HG03039 (cell line): ENCODE measurements around the gene MOV10.
"Not testable (repeated sequence)": the region's sequence is repeated elsewhere in the genome, so short reads cannot be mapped to it uniquely, and the experiment has no call there.

Experiments used
- ATAC-seq: cut with Tn5 transposase; IDR thresholded peaks from one replicate; pipeline ENCODE4 v1.9.1; 2021; ENCODE audit warnings: mild to moderate bottlenecking, moderate library complexity; ENCODE audit not compliant: unreplicated experiment

MOV10 gene

GRCh38 chr1:112729011-112729410 is 54.6 kb downstream of the MOV10 start:
- not testable (repeated sequence) for ATAC-seq

GRCh38 chr1:112729909-112730308 is 55.5 kb downstream of the MOV10 start:
- ATAC-seq: no peak

- ATAC-seq: no peak
These were observed 57.0 kb downstream of the MOV10 start for GRCh38 chr1:112731451-112731850.

- ATAC-seq: no peak
These were observed 61.3 kb downstream of the MOV10 start for GRCh38 chr1:112735752-112736151.

GRCh38 chr1:112737573-112737972 is 63.1 kb downstream of the MOV10 start:
- ATAC-seq: no peak

DNA sequence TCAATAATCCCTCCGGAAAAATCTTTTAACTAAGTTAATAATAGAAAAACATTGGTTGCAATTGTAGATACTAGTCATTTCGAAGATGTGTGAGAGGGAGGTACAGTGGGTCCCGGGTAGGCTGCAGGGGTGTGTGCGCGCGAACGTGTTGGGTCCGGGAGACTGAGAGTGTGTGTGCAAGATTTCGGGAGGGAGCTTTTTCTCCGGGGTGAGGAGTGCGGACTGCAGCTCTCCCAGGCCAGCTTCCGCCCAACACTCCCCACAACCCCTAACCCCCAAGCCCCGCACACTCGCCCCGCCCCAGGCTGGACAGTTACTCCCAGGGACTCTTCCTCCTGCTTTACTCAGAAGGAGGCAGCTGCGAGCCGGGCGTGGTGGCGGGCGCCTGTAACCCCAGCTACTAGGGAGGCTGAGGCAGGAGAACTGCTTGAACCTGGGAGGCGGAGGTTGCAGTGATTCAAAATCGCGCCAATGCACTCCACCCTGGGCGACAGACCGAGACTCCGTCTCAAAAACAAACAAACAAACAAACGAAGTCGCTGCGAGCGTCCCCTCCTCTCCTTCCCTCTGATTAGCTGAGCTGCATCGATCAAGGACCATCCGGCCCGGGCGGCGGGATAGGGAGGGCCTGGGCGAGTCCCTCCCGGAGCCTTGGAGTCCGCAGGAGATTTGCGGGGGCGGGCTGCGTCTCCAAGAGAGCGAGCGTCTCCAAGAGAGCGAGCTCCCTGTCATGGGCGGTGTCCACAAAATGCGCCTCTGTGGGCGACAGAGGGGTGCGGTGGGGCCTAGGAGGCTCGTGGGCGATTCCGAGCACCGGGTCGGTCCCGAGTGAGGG is 68.9 kb downstream of the MOV10 start:
- ATAC-seq: no peak

DNA sequence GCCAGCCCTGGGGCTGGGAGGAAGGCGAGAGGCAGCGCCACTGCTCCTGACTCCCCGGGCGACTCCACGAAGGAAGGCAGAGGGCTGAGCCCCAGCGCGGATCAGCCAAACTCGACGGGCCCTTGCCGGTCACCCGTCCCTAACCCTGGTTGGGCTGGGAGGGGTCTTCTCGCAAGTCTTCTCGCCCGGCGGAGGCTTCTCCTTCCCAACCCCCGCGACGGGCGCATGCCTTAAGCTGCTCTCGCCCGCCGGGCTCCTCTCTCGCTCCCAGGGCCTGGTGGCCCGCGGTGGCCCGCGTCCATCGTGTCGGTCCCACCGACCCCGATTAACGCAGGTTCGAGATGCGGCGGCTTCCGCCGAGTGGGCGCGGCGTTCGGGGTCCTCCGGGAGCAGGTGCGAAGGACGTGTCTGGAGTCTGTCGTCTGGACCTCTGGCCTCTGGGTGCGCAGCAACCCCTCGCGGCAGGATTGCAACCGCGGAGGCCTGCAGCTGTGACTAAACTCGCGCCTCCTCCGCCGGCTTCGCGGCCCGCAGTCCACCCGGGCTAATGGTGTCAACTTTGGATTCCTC is 69.6 kb downstream of the MOV10 start:
- no peak for ATAC-seq

DNA sequence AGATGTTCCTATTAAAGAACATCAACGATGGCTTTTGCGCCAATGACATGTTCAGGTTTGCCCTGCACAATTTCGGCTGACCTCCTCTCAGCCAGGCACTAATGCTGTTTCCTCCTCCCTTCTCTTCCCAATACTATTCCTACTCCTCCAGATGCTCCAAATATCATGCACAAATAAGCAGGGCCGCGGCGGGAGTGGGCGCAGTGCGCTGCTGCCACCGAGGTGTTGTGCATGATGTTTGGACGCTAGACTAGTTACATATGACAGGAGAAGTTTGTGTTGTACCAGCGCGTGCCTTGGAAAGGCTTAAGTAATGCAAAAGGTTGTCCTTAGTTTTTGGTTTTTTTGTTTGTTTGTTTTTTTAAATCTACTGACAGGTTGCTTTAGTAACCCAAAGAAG is 73.9 kb downstream of the MOV10 start:
- no peak for ATAC-seq
